Osteocyte (in vitro differentiated cells): ENCODE results near the gene TTLL13. TPM values are rescaled to one million over a fixed set of nuclear protein-coding genes. Genes with fewer than 3 reads are reported as not detected.

Source experiments
- DNase-seq: peaks from one replicate; pipeline ENCODE4 v3.0.0; 2021; ENCODE audit warnings: mixed read lengths; ENCODE audit not compliant: unreplicated experiment; ENCODE audit errors: extremely low spot score
- H3K27ac Mint-ChIP-seq: one replicate; pipeline ENCODE4 v1.8.0; 2021; ENCODE audit warnings: mild to moderate bottlenecking, mixed read lengths; ENCODE audit not compliant: unreplicated experiment
- H3K27me3 Mint-ChIP-seq: one replicate; pipeline ENCODE4 v1.8.0; 2021; ENCODE audit warnings: mixed read lengths; ENCODE audit not compliant: unreplicated experiment
- H3K36me3 Mint-ChIP-seq: one replicate; pipeline ENCODE4 v1.8.0; 2021; ENCODE audit warnings: mixed read lengths; ENCODE audit not compliant: unreplicated experiment
- H3K4me1 Mint-ChIP-seq: one replicate; pipeline ENCODE4 v1.8.0; 2021; ENCODE audit warnings: mixed read lengths; ENCODE audit not compliant: unreplicated experiment
- H3K4me3 Mint-ChIP-seq: one replicate; pipeline ENCODE4 v1.8.0; 2021; ENCODE audit warnings: mild to moderate bottlenecking, moderate library complexity, mixed read lengths; ENCODE audit not compliant: unreplicated experiment
- H3K9me3 Mint-ChIP-seq: one replicate; pipeline ENCODE4 v1.8.0; 2021; ENCODE audit warnings: mixed read lengths; ENCODE audit not compliant: unreplicated experiment
- total RNA-seq: library from RNA; stranded (reverse); gene quantifications from 2 replicates; pipeline ENCODE4 v1.2.1, GENCODE V29; 2021
- TF ChIP-seq, protein P1 (sequence below): fragments of 200-600 bp; sonication (generic); IDR thresholded peaks from 2 replicates; pipeline ENCODE4 v1.5.0; 2021; ENCODE audit warnings: antibody characterized with exemption, mild to moderate bottlenecking, moderate library complexity

The TTLL13 gene
- total RNA-seq, 1 donor from 2014 or later, result not detected

DNA sequence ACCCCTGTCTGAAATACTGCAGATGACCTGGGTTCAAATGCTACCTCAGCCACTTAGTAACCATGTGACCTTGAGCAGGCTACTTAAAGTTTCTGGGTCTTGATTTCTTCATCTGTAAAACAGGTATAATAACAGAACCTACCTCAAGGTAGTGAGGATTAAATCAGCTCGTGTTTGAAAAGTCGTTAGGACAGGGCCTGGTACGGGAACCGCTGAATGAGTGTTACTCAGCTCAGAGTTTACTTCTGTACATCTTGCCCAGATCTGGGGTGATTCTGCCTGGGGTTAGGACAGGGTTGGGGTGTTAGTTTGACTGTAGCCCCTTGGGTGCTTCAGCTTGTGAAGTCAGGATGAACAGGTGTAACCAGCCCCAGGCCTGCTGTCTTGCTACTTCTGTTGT, 46.4 kb upstream of the TTLL13 start:
- H3K4me1 Mint-ChIP-seq, result peaks cover 21% of the 10 kb centered on the region
- DNase-seq, result no peak

DNA sequence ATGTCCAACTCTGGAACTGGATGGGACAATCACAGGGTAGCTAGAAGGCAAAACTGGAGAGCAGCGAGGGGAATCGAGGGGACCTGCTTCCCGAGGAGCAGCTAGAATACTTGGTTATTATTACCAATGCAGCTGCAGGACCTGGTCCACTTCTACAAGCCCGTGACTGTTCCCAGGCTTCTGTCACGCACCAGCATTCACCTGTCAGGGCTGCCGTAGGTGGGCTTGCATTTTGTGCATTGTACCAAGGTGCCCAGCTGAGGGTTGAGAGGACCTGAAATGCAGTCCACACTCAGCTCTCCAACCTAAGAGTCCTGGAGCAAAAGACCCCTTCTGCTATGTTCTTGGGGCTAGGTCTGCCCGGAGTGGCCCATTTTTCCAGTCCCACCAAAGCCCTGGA, 45.9 kb upstream of the TTLL13 start:
- no peak overlapping the region for H3K27ac Mint-ChIP-seq
- H3K36me3 Mint-ChIP-seq, result peaks cover 9% of the 10 kb centered on the region
- no peaks in the 10 kb centered on the region for H3K9me3 Mint-ChIP-seq
- no peak for DNase-seq
- no peaks in the 10 kb centered on the region for H3K27me3 Mint-ChIP-seq
- TF ChIP-seq, protein P1, sequence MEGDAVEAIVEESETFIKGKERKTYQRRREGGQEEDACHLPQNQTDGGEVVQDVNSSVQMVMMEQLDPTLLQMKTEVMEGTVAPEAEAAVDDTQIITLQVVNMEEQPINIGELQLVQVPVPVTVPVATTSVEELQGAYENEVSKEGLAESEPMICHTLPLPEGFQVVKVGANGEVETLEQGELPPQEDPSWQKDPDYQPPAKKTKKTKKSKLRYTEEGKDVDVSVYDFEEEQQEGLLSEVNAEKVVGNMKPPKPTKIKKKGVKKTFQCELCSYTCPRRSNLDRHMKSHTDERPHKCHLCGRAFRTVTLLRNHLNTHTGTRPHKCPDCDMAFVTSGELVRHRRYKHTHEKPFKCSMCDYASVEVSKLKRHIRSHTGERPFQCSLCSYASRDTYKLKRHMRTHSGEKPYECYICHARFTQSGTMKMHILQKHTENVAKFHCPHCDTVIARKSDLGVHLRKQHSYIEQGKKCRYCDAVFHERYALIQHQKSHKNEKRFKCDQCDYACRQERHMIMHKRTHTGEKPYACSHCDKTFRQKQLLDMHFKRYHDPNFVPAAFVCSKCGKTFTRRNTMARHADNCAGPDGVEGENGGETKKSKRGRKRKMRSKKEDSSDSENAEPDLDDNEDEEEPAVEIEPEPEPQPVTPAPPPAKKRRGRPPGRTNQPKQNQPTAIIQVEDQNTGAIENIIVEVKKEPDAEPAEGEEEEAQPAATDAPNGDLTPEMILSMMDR, result no peak
- H3K4me3 Mint-ChIP-seq, result no peak overlapping the region
- peaks cover 21% of the 10 kb centered on the region for H3K4me1 Mint-ChIP-seq

More for the DNA sequence above, 46.4 kb upstream of the TTLL13 start:
- Mint-ChIP-seq H3K4me3 (peak overlapping the region; percentile 83), H3K9me3 (no peaks in the 10 kb centered on the region), H3K36me3 (peaks cover 9% of the 10 kb centered on the region), H3K27ac (no peak overlapping the region), H3K27me3 (no peaks in the 10 kb centered on the region)
- TF ChIP-seq, protein P1, result no peak

DNA sequence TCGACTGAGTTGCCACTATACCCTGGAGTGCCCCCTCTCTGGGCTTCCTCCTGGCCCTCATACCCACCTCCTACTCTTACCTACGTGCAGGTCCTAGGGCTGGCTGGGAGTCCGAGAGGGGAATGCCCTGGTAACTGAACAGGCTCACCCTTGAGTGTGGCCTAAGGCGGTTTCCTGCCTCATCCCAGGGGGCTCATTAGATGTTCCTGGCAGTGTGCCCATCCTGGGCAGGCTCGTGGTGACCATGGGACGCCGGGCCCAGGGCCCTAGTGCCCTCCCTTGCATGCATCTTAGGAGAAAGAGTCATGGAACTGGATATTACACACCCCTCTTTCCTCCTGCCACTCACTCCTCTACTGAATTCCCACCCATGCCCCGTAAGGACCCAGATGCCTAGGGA, 45.4 kb upstream of the TTLL13 start:
- Mint-ChIP-seq H3K4me3 (peak overlapping the region; percentile 18), H3K27ac (no peak overlapping the region), H3K9me3 (no peaks in the 10 kb centered on the region), H3K36me3 (peaks cover 9% of the 10 kb centered on the region), H3K4me1 (peaks cover 21% of the 10 kb centered on the region), H3K27me3 (no peaks in the 10 kb centered on the region)
- TF ChIP-seq, protein P1, result no peak
- DNase-seq, result no peak

DNA sequence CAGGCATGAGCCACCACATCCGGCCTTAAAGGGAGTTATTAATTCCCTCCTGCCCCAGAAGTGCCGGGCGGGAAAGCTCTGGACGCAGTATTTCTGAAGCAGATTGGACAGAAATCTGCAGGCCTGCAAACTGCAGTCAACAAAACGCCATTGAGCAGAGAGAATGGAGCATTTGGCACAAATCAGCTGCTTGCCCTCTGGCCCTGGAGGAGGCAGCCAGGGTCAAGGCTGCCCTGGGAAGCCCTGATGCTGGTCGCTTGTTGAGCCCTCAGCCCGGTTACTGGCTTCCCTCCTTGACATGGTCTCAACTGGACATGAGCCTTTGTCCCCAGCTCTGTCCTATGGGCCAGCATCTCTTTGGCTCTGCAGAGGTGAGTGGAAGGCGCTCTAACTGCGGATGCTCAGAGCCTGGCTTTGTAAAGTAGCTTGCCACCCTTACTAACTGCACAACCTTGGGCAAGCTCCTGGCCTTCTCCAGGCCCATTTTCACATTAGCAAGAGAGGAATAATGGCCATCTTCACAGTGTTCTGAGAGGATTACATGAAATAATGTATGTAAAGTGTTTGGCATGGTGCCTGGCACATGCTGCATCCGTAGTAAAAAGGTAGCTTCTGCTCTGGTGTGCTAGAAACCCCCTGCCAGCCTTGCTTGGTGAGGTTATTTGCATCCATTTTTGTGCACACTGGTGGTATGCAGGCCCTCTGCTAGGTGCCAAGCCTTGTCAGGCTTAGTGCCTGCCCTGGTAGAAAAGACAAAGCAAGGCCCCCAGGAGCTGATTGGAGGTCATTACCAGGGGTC, 44.1 kb upstream of the TTLL13 start:
- DNase-seq, result no peak
- TF ChIP-seq, protein P1, result no peak
- H3K36me3 Mint-ChIP-seq, result peaks cover 15% of the 10 kb centered on the region
- H3K4me1 Mint-ChIP-seq, result peaks cover 23% of the 10 kb centered on the region
- H3K9me3 Mint-ChIP-seq, result no peaks in the 10 kb centered on the region
- no peaks in the 10 kb centered on the region for H3K27me3 Mint-ChIP-seq
- no peak overlapping the region for H3K27ac Mint-ChIP-seq
- no peak overlapping the region for H3K4me3 Mint-ChIP-seq

DNA sequence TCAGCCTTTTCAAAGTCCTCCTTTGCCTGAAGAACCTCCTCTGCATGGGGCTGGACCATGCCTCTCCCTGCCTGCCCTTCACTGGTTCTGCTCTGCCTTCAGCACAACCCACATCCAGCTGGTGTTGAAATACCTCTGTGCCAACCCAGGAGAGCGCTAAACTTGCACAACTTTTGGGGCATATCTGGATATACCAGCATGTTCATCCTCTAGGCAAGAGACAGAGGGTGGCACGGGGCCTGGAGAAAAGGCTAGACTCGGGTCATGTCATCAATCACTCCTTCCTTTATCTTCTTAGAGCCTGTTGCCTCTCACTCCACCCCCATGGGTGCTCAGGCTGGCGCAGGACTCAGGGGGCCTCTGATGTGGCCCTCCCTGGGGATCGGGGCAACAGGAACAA, 43.5 kb upstream of the TTLL13 start:
- Mint-ChIP-seq H3K36me3 (peaks cover 15% of the 10 kb centered on the region), H3K4me3 (no peak overlapping the region), H3K27me3 (no peaks in the 10 kb centered on the region), H3K4me1 (peaks cover 24% of the 10 kb centered on the region), H3K27ac (no peak overlapping the region), H3K9me3 (no peaks in the 10 kb centered on the region)
- TF ChIP-seq, protein P1, result no peak
- no peak for DNase-seq
